ENCODE results near the gene MPZL1.
"Not testable (repeated sequence)": the region's sequence is repeated elsewhere in the genome, so short reads cannot be mapped to it uniquely, and the experiment has no call there.

MPZL1 gene

DNA sequence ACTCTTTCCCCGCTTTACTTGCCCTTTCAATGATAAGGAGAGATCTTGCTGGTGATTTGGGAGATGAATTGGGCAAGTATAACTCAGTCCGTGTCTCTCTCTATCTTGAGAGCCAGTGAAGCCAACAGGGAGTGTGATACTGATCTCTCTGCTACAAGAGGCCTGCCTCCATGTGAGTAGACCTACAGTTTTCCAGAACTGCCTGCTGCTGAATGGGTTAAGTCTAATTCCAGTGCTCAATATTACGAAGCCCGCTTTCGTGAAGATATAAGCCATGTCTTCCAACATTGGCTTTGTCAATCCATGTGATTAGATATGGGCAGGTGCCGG is 99.5 kb downstream of the MPZL1 start:
- H3K4me3 ChIP-seq (ENCODE audit: control insufficient read depth, low read depth, low read length) = no peak overlapping the region
- DNase-seq (ENCODE audit: low read depth) = no peak
- TF ChIP-seq, protein P1, sequence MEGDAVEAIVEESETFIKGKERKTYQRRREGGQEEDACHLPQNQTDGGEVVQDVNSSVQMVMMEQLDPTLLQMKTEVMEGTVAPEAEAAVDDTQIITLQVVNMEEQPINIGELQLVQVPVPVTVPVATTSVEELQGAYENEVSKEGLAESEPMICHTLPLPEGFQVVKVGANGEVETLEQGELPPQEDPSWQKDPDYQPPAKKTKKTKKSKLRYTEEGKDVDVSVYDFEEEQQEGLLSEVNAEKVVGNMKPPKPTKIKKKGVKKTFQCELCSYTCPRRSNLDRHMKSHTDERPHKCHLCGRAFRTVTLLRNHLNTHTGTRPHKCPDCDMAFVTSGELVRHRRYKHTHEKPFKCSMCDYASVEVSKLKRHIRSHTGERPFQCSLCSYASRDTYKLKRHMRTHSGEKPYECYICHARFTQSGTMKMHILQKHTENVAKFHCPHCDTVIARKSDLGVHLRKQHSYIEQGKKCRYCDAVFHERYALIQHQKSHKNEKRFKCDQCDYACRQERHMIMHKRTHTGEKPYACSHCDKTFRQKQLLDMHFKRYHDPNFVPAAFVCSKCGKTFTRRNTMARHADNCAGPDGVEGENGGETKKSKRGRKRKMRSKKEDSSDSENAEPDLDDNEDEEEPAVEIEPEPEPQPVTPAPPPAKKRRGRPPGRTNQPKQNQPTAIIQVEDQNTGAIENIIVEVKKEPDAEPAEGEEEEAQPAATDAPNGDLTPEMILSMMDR (conservative IDR thresholded peaks at IDR 0.05; ENCODE audit: control insufficient read depth, insufficient read depth, low read depth, low read length) = no peak

DNA sequence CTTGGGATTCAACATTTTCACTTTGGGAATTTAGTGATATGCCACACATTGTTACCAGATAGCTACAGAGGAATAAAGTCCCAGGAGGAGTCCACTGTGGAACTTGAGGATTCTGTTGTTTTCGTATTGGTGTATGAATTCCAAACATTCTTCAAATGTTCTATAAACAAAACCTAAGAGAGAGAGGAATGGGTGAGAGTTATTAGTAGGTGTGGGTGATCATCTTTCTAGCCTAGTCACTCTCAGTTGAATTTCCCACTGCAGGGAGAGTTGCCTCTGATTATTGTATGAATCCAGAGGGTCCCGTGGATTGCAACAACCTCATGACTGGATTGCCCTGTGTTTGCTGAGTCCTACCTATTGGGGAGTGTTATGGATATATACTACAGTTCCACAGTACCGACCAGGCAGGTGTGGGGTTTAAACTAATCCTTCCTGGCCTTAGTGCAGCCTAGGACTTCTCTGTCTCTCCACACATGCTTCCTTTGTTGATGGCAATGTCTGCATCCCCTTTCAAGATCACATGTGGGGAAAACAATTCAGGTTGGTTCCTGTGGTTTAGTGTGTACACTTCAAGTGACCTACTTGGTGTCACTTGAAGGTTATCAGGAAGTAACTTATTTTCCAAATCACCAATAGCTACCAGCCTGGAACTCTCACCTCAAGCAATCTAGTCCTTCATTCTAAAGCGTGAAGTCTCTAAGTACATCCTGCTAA is 100.3 kb downstream of the MPZL1 start:
- DNase-seq (ENCODE audit: low read depth) = no peak
- no peak overlapping the region for H3K4me3 ChIP-seq (ENCODE audit: control insufficient read depth, low read depth, low read length)
- TF ChIP-seq, protein P1 (conservative IDR thresholded peaks at IDR 0.05; ENCODE audit: control insufficient read depth, insufficient read depth, low read depth, low read length) = no peak

DNA sequence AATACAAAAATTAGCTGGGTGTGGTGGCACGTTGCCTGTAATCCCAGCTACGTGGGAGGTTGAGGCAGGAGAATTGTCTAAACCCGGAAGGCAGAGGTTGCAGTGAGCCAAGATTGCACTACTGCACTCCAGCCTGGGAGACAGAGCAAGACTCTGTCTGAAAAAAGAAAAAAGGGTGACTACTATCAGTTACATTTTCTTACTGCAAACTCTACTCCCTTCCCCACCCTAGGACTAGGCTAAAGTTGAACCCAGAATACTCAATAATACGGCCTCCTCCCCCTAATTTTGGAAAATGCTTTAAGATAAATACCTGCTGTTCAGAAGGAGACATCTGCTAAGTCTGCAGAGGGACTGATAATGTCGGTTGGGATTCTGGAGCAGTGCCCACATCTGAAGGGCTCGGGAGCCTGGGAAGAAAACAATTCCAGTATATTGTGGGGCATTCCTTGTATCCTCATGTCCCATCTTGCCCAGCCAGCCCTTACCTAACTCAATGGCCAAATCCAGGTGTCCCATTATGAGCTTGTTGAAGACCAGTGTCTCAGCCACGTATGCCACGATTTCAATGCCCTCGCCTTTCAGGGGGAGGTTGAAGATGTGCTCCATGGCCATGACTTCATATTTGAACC is 102.5 kb downstream of the MPZL1 start:
- DNase-seq (ENCODE audit: low read depth) = no peak
- TF ChIP-seq, protein P1 (conservative IDR thresholded peaks at IDR 0.05; ENCODE audit: control insufficient read depth, insufficient read depth, low read depth, low read length) = no peak
- H3K4me3 ChIP-seq (ENCODE audit: control insufficient read depth, low read depth, low read length) = no peak overlapping the region

DNA sequence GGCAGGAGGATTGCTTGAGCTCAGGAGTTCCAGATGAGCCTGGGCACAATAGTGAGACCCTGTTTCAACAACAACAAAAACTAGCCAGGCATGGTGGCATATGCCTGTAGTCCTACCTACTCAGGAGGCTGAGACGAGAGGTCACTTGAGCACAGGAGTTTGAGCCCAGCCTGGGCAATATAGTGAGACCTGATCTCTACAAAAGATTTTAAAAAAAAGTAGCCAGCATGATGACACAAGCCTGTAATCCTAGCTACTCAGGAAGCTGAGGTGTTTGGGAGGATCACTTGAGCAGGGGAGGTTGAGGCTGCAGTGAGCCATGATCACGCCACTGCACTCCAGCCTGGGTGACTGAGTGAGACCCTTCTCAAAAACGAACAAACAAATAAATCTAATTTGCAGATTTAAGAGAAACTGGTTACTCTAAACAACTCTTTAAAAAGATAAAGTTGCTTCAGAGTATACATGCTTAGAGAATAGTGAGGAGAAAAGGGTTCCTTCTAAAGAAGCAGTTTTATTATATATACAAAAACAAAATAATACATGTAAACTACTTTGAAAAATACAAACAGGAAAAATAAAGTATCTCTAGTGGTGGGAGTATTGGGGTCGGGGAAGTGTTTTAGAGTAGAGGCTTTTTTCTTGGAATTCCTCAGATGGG is 103.8 kb downstream of the MPZL1 start:
- H3K4me3 ChIP-seq (ENCODE audit: control insufficient read depth, low read depth, low read length) = no peak overlapping the region
- DNase-seq (ENCODE audit: low read depth) = no peak
- TF ChIP-seq, protein P1 (conservative IDR thresholded peaks at IDR 0.05; ENCODE audit: control insufficient read depth, insufficient read depth, low read depth, low read length) = no peak

DNA sequence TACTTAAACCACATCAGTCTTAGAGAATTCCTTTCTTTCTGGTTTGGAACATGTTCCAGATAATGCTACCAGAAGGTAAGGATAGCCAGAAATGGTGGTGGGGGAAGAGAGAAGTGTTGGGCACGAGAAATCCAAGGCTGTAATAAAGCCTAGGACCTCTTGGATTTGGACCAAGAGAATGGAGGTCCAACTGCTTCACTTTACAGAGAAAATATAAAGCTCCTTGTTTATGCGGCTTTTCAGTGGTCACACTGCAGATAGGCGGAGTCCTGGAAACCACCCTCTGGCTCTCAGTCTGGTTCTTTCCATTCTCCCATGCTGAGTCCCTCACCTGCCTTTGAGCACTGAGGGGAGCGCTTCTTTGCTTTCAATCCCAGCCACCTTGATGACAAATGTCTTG is 104.3 kb downstream of the MPZL1 start:
- TF ChIP-seq, protein P1 (conservative IDR thresholded peaks at IDR 0.05; ENCODE audit: control insufficient read depth, insufficient read depth, low read depth, low read length) = no peak
- no peak overlapping the region for H3K4me3 ChIP-seq (ENCODE audit: control insufficient read depth, low read depth, low read length)
- no peak for DNase-seq (ENCODE audit: low read depth)

DNA sequence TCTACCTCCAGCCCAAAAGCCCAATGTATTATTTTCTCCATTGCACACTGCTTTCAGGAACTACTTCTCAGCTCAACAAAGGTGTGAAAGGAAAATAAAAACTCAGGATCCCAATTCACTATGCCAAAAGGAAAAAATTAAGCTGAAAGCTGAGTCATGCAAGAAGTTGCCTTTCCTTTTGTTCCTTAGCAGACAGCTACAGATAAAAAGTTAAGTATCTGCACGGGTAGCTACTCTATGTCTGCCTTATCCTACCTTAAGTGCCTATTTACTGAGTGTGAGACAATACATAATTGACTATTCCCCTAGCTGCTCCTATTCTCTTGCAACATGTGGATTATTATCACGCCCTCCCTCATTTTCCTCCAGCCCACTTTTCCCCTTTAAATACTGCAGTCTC is 108.1 kb downstream of the MPZL1 start:
- no peak overlapping the region for H3K4me3 ChIP-seq (ENCODE audit: control insufficient read depth, low read depth, low read length)
- no peak for DNase-seq (ENCODE audit: low read depth)
- TF ChIP-seq, protein P1 (conservative IDR thresholded peaks at IDR 0.05; ENCODE audit: control insufficient read depth, insufficient read depth, low read depth, low read length) = no peak

DNA sequence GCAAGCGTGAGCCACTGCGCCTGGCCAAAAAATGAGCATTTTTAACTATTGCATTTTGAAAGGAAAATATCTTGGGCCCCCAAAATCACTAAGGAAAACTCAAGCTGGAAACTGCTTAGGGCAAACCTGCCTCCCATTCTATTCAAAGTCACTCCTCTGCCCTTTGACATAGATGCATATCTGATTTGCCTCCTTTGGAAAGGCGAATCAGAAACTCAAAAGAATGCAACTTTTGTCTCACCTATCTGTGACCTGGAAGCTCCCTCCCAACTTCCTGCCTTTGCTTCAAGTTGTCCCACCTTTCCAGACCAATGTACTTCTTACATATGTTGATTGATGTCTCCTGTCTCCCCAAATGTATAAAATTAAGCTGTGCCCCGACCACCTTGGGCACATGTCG is 108.9 kb downstream of the MPZL1 start:
- not testable (repeated sequence) for DNase-seq (ENCODE audit: low read depth); H3K4me3 ChIP-seq (ENCODE audit: control insufficient read depth, low read depth, low read length)

Data from fibroblast of mammary gland (primary cell).